ENCODE results near the gene KLF7.

DNA sequence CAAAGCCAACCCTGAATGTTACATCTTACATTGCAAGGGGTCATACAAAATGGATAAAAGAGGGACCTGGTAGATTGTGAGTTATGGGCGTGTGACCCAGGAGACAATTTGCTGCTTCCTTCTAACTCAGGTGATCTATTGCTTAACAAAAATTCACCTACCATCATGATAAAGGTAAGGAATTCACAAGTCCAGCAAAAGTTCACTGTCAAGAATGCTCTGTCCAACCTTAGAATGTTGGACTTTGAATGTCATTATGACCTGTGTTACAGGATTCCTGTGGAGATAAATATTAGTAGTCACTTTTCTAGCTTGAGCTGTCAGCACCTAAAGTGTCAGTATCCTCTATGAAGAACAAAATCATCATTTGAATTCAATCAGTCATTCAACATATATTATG lies 7.9 kb upstream of the KLF7 start:
- TF ChIP-seq, protein P1, sequence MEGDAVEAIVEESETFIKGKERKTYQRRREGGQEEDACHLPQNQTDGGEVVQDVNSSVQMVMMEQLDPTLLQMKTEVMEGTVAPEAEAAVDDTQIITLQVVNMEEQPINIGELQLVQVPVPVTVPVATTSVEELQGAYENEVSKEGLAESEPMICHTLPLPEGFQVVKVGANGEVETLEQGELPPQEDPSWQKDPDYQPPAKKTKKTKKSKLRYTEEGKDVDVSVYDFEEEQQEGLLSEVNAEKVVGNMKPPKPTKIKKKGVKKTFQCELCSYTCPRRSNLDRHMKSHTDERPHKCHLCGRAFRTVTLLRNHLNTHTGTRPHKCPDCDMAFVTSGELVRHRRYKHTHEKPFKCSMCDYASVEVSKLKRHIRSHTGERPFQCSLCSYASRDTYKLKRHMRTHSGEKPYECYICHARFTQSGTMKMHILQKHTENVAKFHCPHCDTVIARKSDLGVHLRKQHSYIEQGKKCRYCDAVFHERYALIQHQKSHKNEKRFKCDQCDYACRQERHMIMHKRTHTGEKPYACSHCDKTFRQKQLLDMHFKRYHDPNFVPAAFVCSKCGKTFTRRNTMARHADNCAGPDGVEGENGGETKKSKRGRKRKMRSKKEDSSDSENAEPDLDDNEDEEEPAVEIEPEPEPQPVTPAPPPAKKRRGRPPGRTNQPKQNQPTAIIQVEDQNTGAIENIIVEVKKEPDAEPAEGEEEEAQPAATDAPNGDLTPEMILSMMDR (IDR thresholded peaks at IDR 0.05) = no peak
- no peak for TF ChIP-seq POLR2A (IDR thresholded peaks at IDR 0.05)
